Measurements from ENCODE around the gene TAMALIN. TPM values are rescaled to one million over a fixed set of nuclear protein-coding genes. Genes with fewer than 3 reads are reported as not detected.

The TAMALIN gene
- total RNA-seq, 1 donor from 2014 or later = 52.8 TPM

DNA sequence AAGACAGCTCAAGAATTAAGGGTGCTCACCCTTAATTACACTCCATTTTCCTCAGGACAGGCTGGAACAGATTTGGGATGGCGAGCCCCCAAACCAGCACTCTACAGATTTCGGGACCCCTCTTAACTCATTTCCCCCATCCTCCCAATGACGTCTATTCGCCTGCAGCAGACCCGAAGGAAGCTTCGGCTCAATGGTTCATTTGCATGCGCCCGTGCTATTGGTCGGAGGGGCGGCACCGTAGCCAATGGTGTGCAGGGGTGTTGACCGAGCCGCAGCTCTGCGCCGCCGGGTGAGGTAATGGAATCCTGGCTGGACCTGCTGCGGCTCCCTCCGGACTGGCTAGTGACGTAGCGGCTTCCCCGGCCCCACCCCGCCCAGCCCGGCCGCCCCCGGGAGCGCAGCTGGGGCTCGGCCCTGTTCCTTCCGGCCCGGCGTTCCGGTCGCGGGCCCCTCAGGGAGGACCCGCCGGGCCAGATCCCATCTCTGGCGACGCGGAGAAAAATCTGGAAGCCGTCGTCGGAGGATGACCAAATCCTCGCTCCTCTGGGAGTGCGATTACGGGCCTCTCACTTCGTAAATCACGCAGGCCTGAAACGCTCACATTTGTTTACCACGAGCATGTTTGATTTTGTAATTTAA is 26.2 kb downstream of the TAMALIN start:
- H3K4me1 Mint-ChIP-seq = peaks cover 44% of the 10 kb centered on the region
- POLR2A ChIA-PET = interaction anchor here (0.5 to 5.0 kb wide), 15 partner anchors 8 to 815 kb away, joined by 3 to 94 read pairs (median 6); partner anchors contain the start of genes ATG101, NR4A1, POU6F1 and TAMALIN
- H3K4me3 Mint-ChIP-seq = peak overlapping the region; percentile 77
- ATAC-seq (ENCODE audit: low read depth) (peak; percentile 84), DNase-seq (peak; percentile 82)
- CTCF ChIA-PET = interaction anchor here (0.9 to 4.8 kb wide), 17 partner anchors 11 to 89 kb away, joined by 3 to 43 read pairs (median 4); partner anchors contain the start of genes ATG101 and NR4A1
- intact Hi-C loops (cut with micrococcal nuclease) = loop anchor here (1.0 to 2.0 kb wide), 4 partner anchors 8 to 86 kb away; partner anchors contain the start of genes ATG101 and NR4A1
- peak overlapping the region; percentile 88 for H3K27ac Mint-ChIP-seq
- H3K36me3 Mint-ChIP-seq (ENCODE audit: low read depth) = no peaks in the 10 kb centered on the region
- no peaks in the 10 kb centered on the region for H3K27me3 Mint-ChIP-seq
- TF ChIP-seq, protein P1, sequence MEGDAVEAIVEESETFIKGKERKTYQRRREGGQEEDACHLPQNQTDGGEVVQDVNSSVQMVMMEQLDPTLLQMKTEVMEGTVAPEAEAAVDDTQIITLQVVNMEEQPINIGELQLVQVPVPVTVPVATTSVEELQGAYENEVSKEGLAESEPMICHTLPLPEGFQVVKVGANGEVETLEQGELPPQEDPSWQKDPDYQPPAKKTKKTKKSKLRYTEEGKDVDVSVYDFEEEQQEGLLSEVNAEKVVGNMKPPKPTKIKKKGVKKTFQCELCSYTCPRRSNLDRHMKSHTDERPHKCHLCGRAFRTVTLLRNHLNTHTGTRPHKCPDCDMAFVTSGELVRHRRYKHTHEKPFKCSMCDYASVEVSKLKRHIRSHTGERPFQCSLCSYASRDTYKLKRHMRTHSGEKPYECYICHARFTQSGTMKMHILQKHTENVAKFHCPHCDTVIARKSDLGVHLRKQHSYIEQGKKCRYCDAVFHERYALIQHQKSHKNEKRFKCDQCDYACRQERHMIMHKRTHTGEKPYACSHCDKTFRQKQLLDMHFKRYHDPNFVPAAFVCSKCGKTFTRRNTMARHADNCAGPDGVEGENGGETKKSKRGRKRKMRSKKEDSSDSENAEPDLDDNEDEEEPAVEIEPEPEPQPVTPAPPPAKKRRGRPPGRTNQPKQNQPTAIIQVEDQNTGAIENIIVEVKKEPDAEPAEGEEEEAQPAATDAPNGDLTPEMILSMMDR (IDR thresholded peaks at IDR 0.05) = no peak
- no peaks in the 10 kb centered on the region for H3K9me3 Mint-ChIP-seq

DNA sequence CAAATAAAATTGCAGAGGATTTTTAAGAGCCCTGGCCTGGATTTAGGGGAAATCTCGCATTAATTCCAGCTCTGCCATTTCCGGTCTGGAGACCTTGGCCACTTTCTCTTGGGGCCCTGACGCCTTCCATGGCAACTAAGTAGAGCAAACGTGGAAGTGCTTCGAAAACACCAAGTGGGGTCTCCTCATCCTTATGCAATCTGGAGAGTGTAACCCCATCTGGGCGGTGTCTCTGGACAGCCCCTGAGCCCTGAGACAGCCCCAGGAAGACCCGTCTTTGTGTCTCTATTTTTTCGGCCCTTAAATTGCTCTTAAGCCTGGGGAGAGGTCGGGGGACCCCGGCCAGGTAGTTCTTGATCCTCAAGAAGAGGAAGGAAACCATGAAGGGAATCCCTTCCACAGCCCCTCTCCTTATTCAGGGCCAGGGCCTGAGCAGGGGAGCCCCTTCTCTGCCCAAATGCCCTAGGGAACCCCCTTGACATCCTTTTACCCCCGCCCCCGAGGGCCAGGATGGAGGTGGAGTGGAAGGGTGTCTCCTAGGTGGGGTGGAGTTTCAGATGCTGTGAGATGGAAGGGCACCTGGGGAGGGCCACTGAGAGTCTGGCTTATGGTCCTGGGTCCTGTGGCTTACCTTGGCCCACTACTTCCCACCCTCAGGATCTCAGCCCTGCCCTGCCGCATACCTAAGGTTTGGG is 26.8 kb downstream of the TAMALIN start:
- ChIA-PET POLR2A (interaction anchor here (0.5 to 5.0 kb wide), 13 partner anchors 8 to 84 kb away, joined by 3 to 94 read pairs (median 6); partner anchors contain the start of genes ATG101, NR4A1 and TAMALIN), CTCF (interaction anchor here (0.9 to 4.8 kb wide), 17 partner anchors 8 to 88 kb away, joined by 3 to 43 read pairs (median 4); partner anchors contain the start of gene NR4A1)
- Mint-ChIP-seq H3K36me3 (ENCODE audit: low read depth) (no peaks in the 10 kb centered on the region), H3K4me1 (peaks cover 50% of the 10 kb centered on the region), H3K27me3 (no peaks in the 10 kb centered on the region), H3K9me3 (no peaks in the 10 kb centered on the region), H3K4me3 (peak overlapping the region; percentile 75), H3K27ac (peak overlapping the region; percentile 83)
- ATAC-seq (ENCODE audit: low read depth) = no peak
- TF ChIP-seq, protein P1 (IDR thresholded peaks at IDR 0.05) = no peak
- peak; percentile 35 for DNase-seq
- intact Hi-C loops (cut with micrococcal nuclease) = loop anchor here (1.0 to 2.0 kb wide), 4 partner anchors 8 to 85 kb away; partner anchors contain the start of genes ATG101 and NR4A1

DNA sequence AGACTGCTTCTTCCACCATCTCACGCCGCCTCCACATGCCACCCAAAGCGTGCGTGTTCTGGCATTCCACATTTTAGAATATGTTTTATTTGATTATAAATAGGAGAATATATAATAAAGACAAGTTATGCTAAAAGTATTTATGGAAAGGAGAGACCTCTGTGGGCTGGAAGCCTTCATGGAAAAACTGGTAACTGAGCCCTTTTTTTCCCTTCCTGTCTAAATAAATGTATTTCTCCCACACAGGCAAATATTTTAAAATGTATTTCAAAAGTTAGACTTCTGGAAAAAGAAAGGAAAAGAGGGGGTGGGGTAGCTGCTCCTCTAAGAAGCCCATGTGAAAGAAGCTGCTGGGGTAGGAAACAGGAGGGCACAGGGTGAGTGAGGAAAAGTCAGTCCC is 28.4 kb downstream of the TAMALIN start:
- Mint-ChIP-seq H3K4me1 (peaks cover 65% of the 10 kb centered on the region), H3K36me3 (ENCODE audit: low read depth) (no peaks in the 10 kb centered on the region), H3K27me3 (no peaks in the 10 kb centered on the region), H3K4me3 (no peak overlapping the region), H3K27ac (no peak overlapping the region), H3K9me3 (no peaks in the 10 kb centered on the region)
- POLR2A ChIA-PET = interaction anchor here (1.1 to 5.0 kb wide), 2 partner anchors 16 to 28 kb away, joined by 5 to 94 read pairs; partner anchors contain the start of genes NR4A1 and TAMALIN
- ATAC-seq (ENCODE audit: low read depth) (no peak), DNase-seq (no peak)
- intact Hi-C loops (cut with micrococcal nuclease) = no loop called here
- TF ChIP-seq, protein P1 (IDR thresholded peaks at IDR 0.05) = no peak
- CTCF ChIA-PET = no interaction called here

DNA sequence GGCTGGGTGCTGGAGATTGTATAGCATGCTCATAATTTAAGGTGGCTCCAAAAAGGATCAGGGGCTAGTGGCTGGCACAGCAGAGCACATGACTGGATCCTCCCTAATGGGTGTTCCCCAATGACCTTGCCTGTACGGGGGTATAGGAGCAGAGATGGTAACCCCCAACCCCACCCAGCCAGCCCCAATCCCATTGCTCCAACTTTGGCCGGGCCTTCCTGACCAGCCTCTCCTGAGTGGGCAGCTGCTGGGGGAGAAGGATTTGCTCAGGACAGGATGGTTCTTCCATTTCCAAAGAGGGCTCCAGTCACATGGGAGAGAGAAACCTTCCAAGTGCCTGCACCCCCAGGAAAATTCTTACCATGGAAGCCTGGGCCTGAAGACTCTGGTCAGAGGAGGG is 29.2 kb downstream of the TAMALIN start:
- H3K4me1 Mint-ChIP-seq = peaks cover 72% of the 10 kb centered on the region
- no peaks in the 10 kb centered on the region for H3K9me3 Mint-ChIP-seq
- peak overlapping the region; percentile 64 for H3K27ac Mint-ChIP-seq
- H3K4me3 Mint-ChIP-seq = peak overlapping the region; percentile 76
- no peak for DNase-seq
- TF ChIP-seq, protein P1 (IDR thresholded peaks at IDR 0.05) = no peak
- intact Hi-C loops (cut with micrococcal nuclease) = no loop called here
- no peak for ATAC-seq (ENCODE audit: low read depth)
- ChIA-PET POLR2A (interaction anchor here (0.8 to 6.6 kb wide), 6 partner anchors 15 to 83 kb away, joined by 3 to 94 read pairs (median 6); partner anchors contain the start of genes ATG101 and NR4A1), CTCF (interaction anchor here (1.7 to 4.5 kb wide), 2 partner anchors 10 to 13 kb away, joined by 6 to 31 read pairs; no protein-coding TSS in a partner anchor)
- H3K36me3 Mint-ChIP-seq (ENCODE audit: low read depth) = no peaks in the 10 kb centered on the region
- H3K27me3 Mint-ChIP-seq = no peaks in the 10 kb centered on the region
